Endodermal cell (in vitro differentiated cells): ENCODE data around the gene DPP6. TPM values are rescaled to one million over a fixed set of nuclear protein-coding genes. Genes with fewer than 3 reads are reported as not detected.

ENCODE experiments used
- DNase-seq: peaks from one replicate; pipeline ENCODE4 v3.0.0-alpha.2; 2017
- H3K27ac ChIP-seq: 2 replicates; pipeline ENCODE4 v1.5.1; 2013; ENCODE audit warnings: mild to moderate bottlenecking, low read depth, low read length, moderate library complexity
- H3K27me3 ChIP-seq: 2 replicates; pipeline ENCODE4 v1.6.1; 2013; ENCODE audit warnings: mild to moderate bottlenecking, low read length, moderate library complexity; ENCODE audit not compliant: insufficient read depth, control insufficient read depth, poor library complexity, severe bottlenecking
- H3K36me3 ChIP-seq: 2 replicates; pipeline ENCODE4 v1.7.0; 2013; ENCODE audit warnings: mild to moderate bottlenecking, low read length, moderate library complexity; ENCODE audit not compliant: control insufficient read depth, insufficient read depth
- H3K4me1 ChIP-seq: one replicate; pipeline ENCODE4 v1.7.0; 2013; ENCODE audit warnings: low read length; ENCODE audit not compliant: control insufficient read depth, insufficient read depth
- H3K4me3 ChIP-seq: 2 replicates; pipeline ENCODE4 v1.5.1; 2013; ENCODE audit warnings: mild to moderate bottlenecking, low read length, moderate library complexity
- H3K9ac ChIP-seq: 2 replicates; pipeline ENCODE4 v1.6.1; 2013; ENCODE audit warnings: mild to moderate bottlenecking, low read length, moderate library complexity; ENCODE audit not compliant: poor library complexity, severe bottlenecking; ENCODE audit errors: extremely low read depth
- H3K9me3 ChIP-seq: 2 replicates; pipeline ENCODE4 v1.6.1; 2013; ENCODE audit warnings: mild to moderate bottlenecking, low read length, moderate library complexity; ENCODE audit not compliant: control insufficient read depth
- H3K27ac Mint-ChIP-seq: 2 replicates; pipeline ENCODE4 v1.8.0; 2020; ENCODE audit warnings: mixed read lengths
- H3K27me3 Mint-ChIP-seq: 2 replicates; pipeline ENCODE4 v1.8.0; 2021; ENCODE audit warnings: mild to moderate bottlenecking, mixed read lengths; ENCODE audit not compliant: insufficient read depth
- H3K36me3 Mint-ChIP-seq: 2 replicates; pipeline ENCODE4 v1.8.0; 2020; ENCODE audit warnings: low read depth, mixed read lengths
- H3K4me1 Mint-ChIP-seq: 2 replicates; pipeline ENCODE4 v1.8.0; 2020; ENCODE audit warnings: mixed read lengths
- H3K4me3 Mint-ChIP-seq: 2 replicates; pipeline ENCODE4 v1.8.0; 2020; ENCODE audit warnings: mild to moderate bottlenecking, moderate library complexity, mixed read lengths
- H3K9me3 Mint-ChIP-seq: 2 replicates; pipeline ENCODE4 v1.8.0; 2020; ENCODE audit warnings: mild to moderate bottlenecking, mixed read lengths
- WGBS, 2 experiments: methylation state at CpG; one replicate each; pipeline versions ENCODE4 v1.1.5 to v1.1.7; 2013; ENCODE audit warnings: missing lambda C conversion rate in 2 of 2, mixed read lengths in 1 of 2; ENCODE audit not compliant: insufficient coverage in 1 of 2, insufficient read length in 1 of 2; 5-methylcytosine and 5-hydroxymethylcytosine counted together
- total RNA-seq, 2 donors: library from RNA; stranded (reverse); fragmentation: NEBNext Ultra II Directional in 1 of 2; extraction: Animal tissue kit (Norgen Biotek cat#: 25700) in 1 of 2; gene quantifications; 2 replicates in 1 of 2; 3 replicates in 1 of 2; pipeline ENCODE4 v1.2.1, GENCODE V29; 2021
- TF ChIP-seq, protein P1 (sequence below): fragments of 200-600 bp; sonication (generic); conservative IDR thresholded peaks from 2 replicates; pipeline ENCODE4 v1.5.0; 2021; ENCODE audit warnings: antibody characterized with exemption, mild to moderate bottlenecking

The DPP6 gene
- total RNA-seq, 2 donors from 2014 or later = 1.7 to 3.0 TPM

DNA sequence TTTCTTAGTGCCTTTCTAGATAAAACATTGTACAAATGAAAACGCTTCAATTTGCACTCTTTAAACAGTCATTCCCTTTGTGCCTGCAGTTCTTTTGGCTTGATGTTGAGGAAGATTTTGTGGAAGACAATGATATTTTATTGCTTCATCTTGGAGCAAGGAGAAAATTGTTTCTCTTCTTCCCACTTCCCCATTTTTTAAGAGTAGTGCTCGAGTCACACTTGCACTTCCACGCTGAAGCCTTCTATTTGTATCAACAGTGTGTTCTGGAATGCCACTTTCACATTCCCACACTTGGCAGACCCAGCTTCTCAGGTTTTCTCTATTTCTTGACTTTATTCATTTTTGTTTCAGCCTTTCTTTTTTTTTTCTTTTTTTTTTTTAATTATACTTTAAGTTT lies 581.4 kb downstream of the DPP6 start:
- Mint-ChIP-seq H3K9me3 (peaks cover 8% of the 10 kb centered on the region), H3K4me3 (no peak overlapping the region), H3K4me1 (no peaks in the 10 kb centered on the region), H3K36me3 (no peaks in the 10 kb centered on the region), H3K27me3 (no peaks in the 10 kb centered on the region), H3K27ac (no peak overlapping the region)
- DNase-seq = no peak
- WGBS, 2 experiments = 94 to 100% methylated on average over 1 to 3 of the region's 3 CpGs
- H3K27me3 ChIP-seq = no peaks in the 10 kb centered on the region
- H3K4me1 ChIP-seq = peaks cover 4% of the 10 kb centered on the region
- TF ChIP-seq, protein P1, sequence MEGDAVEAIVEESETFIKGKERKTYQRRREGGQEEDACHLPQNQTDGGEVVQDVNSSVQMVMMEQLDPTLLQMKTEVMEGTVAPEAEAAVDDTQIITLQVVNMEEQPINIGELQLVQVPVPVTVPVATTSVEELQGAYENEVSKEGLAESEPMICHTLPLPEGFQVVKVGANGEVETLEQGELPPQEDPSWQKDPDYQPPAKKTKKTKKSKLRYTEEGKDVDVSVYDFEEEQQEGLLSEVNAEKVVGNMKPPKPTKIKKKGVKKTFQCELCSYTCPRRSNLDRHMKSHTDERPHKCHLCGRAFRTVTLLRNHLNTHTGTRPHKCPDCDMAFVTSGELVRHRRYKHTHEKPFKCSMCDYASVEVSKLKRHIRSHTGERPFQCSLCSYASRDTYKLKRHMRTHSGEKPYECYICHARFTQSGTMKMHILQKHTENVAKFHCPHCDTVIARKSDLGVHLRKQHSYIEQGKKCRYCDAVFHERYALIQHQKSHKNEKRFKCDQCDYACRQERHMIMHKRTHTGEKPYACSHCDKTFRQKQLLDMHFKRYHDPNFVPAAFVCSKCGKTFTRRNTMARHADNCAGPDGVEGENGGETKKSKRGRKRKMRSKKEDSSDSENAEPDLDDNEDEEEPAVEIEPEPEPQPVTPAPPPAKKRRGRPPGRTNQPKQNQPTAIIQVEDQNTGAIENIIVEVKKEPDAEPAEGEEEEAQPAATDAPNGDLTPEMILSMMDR = no peak
- no peaks in the 10 kb centered on the region for H3K36me3 ChIP-seq
- H3K4me3 ChIP-seq = no peak overlapping the region
- H3K9ac ChIP-seq = no peak overlapping the region
- no peaks in the 10 kb centered on the region for H3K9me3 ChIP-seq
- no peak overlapping the region for H3K27ac ChIP-seq

DNA sequence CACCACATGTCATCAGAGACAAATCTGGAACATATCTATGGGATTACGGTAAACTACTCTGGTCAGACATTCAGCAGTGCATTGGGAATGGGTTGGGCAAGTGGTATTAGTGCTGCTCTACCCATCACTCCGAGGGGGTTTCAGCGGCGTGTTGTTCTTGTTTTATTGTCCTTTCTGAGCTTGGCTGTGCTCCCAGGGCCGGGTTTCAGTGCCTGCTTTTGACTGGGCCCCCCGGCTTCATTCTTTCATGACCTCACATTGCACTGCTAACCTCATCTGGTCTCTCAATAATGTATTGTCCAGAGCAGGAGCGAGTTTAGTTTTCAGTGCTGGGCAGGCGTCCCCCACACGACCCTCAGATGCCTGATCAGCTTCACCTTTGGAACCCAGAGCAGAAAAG lies 586.1 kb downstream of the DPP6 start:
- Mint-ChIP-seq H3K36me3 (no peaks in the 10 kb centered on the region), H3K4me1 (no peaks in the 10 kb centered on the region), H3K27ac (no peak overlapping the region), H3K9me3 (peaks cover 8% of the 10 kb centered on the region), H3K27me3 (no peaks in the 10 kb centered on the region), H3K4me3 (no peak overlapping the region)
- no peaks in the 10 kb centered on the region for H3K9me3 ChIP-seq
- TF ChIP-seq, protein P1 = no peak
- no peak overlapping the region for H3K9ac ChIP-seq
- H3K4me1 ChIP-seq = peaks cover 4% of the 10 kb centered on the region
- DNase-seq = no peak
- H3K27ac ChIP-seq = no peak overlapping the region
- no peaks in the 10 kb centered on the region for H3K27me3 ChIP-seq
- H3K4me3 ChIP-seq = no peak overlapping the region
- WGBS, 2 experiments = 84 to 90% methylated on average over 9 of the region's 9 CpGs
- no peaks in the 10 kb centered on the region for H3K36me3 ChIP-seq

DNA sequence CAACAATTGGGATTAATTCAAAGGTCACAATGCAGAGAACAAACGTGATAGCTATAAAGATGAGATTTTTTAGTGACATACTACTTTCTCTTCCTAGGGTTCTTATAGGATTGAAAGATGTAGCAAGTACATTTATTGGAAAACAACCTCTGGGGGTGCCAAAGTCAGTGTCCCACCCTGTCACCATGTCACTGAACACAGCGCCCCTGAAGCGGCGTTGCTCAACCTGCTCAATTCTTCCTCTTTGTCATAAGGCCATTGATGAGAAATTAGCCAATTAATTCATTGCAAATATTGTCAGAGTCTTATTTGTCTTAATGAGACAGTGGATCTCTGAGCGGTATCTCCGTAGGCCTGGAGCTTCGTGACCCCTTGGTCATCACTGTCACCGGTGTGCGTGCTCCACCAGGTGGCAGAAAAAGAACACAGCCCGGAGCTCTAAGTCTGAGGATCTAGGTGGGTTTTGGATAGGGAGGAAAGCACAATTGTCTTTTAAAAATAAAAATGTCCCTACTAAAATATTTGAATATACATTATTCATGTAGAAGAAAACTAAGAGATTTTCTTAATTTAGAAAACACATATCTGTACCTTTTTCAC lies 588.2 kb downstream of the DPP6 start:
- Histone ChIP-seq H3K36me3 (no peaks in the 10 kb centered on the region), H3K4me1 (peaks cover 4% of the 10 kb centered on the region), H3K27me3 (no peaks in the 10 kb centered on the region), H3K9me3 (no peaks in the 10 kb centered on the region), H3K9ac (no peak overlapping the region), H3K27ac (no peak overlapping the region), H3K4me3 (no peak overlapping the region)
- Mint-ChIP-seq H3K36me3 (no peaks in the 10 kb centered on the region), H3K4me3 (no peak overlapping the region), H3K4me1 (no peaks in the 10 kb centered on the region), H3K27ac (no peak overlapping the region), H3K9me3 (peaks cover 4% of the 10 kb centered on the region), H3K27me3 (no peaks in the 10 kb centered on the region)
- DNase-seq = peak; percentile 76
- WGBS, 2 experiments = 63 to 84% methylated on average over 7 to 10 of the region's 10 CpGs
- TF ChIP-seq, protein P1 = peak; percentile 77
